ENCODE results near the gene TSPAN32.
"Not testable (repeated sequence)": the region's sequence is repeated elsewhere in the genome, so short reads cannot be mapped to it uniquely, and the experiment has no call there.

The TSPAN32 gene

DNA sequence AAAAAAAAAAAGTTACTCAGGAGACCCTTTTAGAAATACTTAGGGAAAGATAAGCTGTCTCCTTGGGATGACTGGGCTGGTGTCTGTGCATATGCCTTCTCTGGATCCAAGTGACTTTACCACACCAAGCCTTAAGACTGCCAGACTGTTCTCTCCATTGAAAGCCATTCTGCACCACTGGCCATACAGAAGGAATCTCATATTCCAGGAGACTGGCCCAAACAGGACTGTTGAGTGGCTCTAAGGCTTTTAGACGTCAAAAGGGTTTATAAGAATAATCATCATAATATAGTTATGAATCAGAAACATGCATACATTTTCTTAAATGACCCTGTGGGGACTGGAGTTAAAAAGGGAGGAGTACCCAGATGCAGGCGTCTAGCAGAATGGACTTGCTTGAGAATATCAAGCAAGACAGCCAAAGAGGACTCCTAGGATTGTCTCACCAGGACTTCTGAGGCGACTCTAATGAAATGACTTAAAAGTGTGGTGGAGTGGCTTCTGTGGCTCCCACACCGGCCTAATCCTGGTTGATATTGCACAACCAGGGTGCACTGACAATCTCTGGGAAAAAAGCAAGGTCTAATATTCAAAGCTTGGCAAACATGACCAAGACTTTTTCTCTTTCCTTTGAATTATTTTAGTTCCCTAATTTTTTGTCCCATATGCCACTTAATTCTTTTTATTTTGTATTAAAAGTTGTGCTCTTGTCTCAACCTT is 31.8 kb downstream of the TSPAN32 start:
- not testable (repeated sequence) for DNase-seq (ENCODE audit: low read depth in 2 of 2)

DNA sequence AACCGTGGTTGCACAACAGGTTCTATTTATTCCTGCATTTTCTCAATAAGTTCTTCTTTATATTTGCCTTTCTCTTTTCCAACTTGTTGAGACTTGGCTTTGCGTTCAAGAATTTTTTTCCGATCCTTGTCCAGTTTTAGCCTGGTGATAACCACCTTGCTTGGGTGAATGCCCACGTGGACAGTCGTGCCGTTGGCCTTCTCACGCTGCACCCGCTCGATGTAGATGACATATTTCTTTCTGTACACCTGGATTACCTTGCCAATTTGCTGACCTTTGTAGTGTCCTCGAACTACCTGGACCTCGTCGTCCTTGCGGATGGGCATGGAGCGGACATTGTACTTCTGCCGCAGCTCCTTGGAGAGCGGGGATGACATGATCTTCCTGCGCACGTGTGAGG is 33.5 kb downstream of the TSPAN32 start:
- not testable (repeated sequence) for DNase-seq (ENCODE audit: low read depth in 2 of 2)

DNA sequence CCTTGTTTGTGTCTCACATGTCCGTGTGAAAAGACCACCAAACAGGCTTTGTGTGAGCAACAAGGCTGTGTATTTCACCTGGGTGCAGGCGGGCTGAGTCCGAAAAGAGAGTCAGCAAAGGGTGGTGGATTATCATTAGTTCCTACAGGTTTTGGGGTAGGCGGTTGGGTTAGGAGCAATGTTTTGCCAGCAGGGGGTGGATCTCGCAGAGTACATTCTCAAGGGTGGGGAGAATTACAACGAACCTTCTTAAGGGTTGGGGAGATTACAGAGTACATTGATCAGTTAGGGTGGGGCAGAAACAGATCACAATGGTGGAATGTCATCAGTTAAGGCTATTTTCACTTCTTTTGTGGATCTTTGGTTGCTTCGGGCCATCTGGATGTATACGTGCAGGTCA is 36.9 kb downstream of the TSPAN32 start:
- DNase-seq (ENCODE audit: low read depth in 2 of 2) = not testable (repeated sequence)

DNA sequence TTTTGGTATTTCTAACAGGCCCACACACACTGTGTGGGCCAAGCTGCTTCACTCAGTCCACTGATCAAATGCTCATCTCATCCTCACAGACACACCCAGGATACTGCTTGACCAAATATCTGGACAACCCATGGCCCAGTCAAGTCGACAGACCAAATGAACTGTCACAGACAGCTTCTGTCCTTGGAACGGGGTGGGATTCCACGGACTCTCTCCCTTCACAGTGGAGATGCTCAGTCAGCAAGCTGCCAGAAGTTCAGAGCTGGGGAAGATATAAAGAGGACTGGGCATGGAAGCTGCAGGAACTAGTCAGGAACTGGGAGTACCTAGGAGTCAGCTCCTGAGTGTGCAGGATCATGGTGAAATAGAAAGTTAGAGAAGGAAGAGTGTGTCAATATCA is 40.7 kb downstream of the TSPAN32 start:
- DNase-seq (ENCODE audit: low read depth in 2 of 2) = no peak

DNA sequence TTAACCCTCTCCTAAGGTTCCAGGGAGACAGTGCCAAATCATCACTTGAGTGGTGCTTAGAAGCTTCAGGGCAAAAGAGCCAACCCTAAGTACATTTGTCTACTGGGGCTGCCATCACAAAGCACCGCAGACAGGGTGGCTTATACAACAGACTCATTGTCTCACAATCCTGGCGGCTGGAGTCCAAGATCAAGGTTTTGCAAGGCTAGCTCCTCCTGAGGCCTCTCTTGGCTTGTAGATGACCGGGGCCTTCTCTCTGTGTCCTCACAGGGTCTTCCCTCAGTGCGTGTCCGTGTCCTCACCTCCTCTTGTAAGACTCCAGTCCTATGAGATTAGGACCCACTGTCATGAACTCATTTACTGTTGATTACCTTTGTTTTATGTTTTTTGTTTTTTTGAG is 41.2 kb downstream of the TSPAN32 start:
- DNase-seq (ENCODE audit: low read depth in 2 of 2) = no peak

DNA sequence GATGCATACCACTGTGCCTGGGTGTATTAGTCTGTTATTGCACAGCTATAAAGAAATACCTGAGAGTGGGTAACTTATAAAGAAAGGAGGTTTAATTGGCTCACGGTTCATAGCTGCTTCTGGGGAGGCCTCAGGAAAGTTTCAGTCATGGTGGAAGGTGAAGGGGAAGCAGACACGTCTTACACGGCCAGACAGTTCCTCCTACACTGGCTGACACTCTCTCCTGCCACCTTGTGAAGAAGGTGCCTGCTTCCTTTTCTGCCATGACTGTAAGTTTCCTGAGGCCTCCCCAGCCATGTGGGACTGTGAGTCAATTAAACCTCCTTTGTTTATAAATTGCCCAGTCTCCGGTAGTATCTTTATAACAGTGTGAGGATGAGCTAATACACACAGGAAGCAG is 41.7 kb downstream of the TSPAN32 start:
- no peak for DNase-seq (ENCODE audit: low read depth in 2 of 2)

DNA sequence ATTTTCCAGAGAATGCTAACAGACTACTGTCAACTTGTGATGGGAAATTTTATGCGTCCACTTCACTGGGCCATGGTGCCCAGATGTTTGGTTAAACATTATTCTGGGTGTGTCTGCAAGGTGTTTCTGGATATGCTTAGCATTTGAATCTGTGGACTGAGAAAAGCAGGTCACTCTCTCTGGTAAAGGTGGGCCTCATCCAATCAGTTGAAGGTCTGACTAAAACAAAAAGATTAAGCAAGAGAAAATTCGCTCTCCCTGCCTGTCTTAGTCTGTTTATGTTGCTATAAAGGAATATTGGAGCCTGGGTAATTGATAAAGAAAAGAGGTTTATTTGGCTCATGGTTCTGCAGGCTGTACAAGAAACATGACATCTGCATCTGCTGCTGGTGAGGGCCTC is 43.2 kb downstream of the TSPAN32 start:
- DNase-seq (ENCODE audit: low read depth in 2 of 2) = no peak

DNA sequence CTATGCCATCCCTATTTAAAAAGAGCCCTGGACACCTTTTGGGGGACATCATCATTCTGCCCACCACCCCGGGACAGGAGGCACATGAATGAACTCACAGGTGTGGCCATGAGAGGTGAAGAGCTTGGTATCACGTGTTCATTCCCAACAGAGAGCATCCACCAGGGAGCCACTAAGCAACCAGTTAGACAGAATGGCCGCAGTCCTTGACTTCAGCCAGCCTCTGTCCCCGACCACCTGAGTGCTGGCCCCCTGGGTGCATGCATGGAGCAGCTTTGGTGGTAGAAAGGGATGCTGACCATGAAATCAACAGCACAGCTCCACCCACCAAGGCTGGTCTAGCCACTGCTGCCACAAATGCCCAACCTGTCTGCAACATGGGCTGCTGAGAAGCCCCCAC is 44.2 kb downstream of the TSPAN32 start:
- DNase-seq (ENCODE audit: low read depth in 2 of 2) = no peak

DNA sequence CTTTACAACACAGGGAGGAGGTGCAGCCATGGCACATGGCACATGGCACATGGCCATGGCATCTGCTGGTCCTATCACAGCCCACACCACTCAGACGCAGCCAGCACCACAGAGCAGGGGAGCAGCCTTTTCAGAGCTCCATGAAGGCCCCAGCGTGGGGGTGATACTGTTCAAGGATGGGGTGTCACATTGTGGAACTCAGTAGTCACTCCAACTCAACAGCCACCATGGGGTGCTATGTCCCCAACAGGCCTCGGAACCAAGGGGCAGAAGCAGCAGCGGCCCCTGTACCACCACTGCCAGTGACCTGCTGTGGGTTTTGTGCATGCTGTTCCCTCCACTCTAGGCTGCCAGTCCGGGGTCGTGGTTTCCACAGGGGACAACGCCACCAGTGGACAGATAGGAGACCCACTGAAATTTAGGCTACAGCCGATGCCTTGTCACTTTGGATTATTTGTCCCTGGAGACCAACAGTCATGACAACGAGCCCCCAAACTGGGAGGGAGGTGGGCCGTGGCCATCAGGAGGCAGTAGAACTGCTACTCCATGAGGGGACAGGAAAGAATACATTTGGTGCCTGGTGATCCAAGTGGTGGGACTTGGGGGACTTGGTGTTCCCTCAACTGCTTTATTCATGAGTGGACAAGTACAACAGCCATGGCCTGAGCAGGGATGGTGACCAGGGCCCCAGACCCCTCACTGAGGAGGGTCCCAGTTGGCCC is 44.9 kb downstream of the TSPAN32 start:
- DNase-seq (ENCODE audit: low read depth in 2 of 2) = no peak

DNA sequence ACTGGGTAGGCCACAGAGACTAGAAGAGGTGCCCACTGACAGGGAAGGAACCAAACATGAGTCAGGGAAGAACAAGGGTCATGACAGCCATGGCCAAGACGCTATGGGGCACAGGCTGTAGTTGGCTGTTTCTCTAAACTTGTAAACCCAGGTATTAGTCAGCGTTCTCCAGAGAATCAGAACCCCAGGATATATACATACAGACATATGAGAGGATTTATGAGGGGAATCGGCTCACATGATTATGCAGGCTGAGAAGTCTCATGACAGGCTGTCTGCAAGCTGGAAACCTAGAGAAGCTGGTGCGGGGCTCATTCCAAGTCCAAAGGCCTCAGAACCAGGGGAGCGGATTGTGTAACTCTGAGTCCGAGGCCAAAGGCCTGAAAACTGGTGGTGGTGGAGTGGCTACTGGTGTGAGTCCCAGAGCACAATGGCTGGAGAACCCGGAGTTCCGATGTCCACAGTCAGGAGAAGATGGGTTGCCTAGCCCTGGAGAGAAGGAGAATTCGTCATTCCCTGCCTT is 45.6 kb downstream of the TSPAN32 start:
- DNase-seq (ENCODE audit: low read depth in 2 of 2) = no peak

DNA sequence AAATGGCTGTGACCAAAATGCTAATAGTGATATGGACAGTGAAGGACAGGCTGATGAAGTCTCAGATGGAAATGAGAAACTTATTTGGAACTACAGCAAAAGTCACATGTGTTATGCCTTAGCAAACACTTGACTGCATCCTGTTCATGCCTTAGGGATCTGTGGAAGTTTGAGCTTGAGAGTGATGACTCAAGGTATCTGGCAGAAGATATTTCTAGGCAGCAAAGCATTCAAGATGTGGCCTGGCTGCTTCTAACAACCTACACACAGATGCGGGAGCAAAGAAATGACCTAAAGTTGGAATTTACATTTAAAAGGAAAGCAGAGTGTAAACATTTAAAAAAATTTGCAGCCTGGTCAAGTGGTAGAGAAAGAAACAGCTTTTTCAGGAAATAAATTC is 47.2 kb downstream of the TSPAN32 start:
- peak in 1 of 2 experiments; percentile 2 for DNase-seq (ENCODE audit: low read depth in 2 of 2)

DNA sequence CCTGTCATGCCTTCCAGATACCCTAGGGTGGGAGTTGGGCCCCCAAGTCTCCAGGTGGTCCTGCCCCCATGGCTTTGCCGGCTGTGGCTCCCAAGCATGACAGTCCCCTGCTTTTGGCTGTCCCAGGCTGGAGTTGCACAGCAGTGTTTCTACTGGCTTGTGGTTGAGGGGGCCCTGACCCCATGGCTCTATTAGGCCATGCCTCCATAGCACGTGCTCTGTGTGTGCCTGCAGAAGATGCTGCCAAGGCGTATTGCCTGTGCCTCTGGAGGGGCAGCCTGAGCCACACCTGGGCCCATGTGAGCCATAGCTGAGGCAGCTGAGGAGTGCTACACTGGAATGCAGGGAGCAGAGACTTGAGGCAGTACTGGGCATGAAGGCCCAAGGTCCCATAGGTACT is 49.9 kb downstream of the TSPAN32 start:
- no peak for DNase-seq (ENCODE audit: low read depth in 2 of 2)

DNA sequence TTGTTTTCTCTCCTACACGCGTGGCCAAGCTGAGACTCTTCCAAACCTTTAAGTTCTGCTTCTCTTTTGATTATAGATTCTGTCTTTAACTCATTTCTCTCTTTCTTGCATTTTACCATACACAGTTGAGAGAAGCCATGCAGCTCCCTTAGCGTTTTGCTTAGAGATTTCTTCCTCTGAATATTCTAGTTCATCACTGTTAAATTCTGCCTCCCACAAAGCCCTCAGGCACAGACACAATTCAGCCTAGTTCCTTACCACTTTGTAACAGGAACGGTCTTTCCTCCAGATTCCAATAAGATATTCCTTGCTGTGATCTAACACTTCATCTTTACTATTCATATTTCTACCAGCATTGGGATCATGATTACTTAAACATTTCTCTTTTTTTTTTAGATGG is 50.6 kb downstream of the TSPAN32 start:
- no peak for DNase-seq (ENCODE audit: low read depth in 2 of 2)

DNA sequence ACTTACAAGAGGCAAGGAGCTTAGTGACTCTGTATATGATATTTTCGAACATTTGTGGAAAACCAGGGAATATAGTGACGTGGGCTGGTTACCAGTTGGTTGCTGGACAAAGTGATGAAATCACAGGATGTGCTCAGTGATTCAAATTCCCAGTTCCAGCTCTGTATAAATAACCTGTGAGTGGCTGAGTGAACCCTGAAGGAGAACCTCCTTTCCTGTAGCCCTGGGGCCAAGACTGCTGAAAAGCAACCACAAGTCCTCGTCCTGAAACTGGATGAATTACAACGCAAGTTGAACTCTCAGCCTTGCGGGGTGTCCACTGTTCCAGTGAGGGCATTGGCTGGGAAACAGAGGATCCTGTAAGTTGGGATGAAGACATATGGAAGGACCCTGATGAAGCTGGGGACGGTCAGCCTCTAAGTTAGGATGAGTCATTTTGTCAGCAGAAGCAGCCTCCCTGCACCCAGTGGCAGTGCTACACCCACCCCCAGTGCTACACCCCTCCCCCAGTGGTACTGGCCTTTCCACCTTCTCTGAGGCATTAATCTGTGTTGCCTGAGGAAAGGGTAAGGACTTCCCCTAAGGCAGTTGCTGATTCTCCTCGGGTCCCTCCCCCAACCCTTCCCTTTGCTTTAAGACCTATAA is 53.3 kb downstream of the TSPAN32 start:
- no peak for DNase-seq (ENCODE audit: low read depth in 2 of 2)

DNA sequence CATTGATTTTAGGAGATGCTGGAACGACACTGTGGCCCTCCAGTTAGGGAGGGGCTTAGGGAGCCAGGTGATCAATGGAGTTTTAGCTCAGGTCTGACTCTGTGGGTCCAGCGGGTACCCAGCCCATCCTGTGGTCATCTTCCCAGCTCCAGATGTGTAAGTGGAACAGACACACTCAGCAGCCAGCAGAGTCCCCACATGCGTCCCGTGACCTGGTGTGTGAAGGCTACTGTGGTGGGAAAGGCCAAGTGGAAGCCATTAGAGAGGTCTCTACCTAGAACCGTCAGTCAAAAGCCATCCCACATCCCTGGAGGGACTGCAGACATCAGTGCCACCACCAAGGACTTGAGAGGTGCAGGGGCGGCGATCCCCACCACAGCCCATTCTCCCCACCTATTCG is 55.4 kb downstream of the TSPAN32 start:
- no peak for DNase-seq (ENCODE audit: low read depth in 2 of 2)

DNA sequence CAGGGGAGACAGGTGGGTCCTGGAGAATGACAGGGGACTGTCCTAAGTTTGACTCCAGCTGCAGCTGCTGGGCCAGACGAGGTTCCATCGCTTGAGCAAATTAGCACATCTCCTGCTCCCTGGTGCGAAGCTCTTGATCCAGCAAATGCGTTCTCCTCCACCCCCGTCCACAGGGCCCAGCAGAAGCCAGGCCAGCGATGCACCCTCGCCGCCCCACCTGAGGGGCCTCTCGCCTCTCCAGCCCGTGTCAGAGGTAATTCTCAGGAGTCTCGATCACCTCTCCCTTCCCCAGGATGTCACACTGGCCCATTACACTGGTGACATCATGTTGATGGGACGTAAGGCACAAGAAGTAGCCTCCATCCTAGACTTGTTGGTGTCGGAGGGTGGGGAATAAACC is 55.8 kb downstream of the TSPAN32 start:
- DNase-seq (ENCODE audit: low read depth in 2 of 2) = not testable (repeated sequence)

DNA sequence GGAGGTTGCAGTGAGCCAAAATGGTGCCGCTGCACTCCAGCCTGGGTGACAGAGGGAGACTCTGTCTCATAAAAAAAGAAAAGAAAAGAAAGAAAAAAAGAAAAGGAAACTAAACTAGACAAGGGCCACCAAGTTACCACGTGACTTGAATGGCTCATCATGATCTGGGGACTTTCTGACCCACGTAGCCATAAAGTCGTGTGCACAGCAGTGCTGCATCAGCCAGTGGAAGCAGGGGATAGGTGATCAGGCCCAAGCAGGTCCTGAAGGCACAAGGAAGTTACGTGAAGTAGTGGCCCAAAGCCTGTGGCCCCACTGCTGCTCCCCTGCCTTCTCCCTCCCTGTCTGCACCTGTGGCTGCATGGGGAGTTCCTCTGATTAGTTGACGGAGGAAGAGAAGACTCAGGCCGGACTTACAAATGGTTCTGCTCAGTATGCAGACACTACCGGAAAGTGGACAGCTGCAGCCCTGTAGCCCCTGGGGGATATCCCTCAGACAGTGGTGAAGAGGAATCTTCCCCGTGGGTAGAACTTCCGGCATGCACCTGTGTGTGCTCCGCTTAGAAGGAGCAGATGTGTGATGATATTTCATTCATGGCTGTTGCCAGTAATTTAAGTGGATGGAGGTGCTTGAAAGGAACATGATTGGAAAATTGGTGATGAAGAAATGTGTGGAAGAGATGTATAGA is 57.1 kb downstream of the TSPAN32 start:
- DNase-seq (ENCODE audit: low read depth in 2 of 2) = no peak

DNA sequence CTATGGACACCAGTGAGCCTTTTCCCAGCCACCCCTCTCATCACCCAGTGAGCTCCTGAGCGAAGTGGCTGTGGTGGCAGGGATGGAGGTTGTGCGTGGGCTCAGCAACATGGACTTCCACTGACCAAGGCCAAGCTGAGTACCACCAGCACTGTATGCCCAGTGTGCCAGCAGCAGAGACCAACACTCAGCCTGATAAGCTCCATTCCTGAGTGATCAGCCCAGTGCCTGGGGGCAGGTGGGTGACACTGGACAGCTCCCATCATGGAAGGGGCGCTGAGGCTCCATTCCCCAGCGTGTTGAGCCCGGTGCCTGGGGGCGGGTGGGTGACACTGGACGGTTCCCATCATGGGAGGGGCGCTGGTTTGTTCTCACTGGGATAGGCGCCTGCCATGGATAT is 57.7 kb downstream of the TSPAN32 start:
- no peak for DNase-seq (ENCODE audit: low read depth in 2 of 2)

DNA sequence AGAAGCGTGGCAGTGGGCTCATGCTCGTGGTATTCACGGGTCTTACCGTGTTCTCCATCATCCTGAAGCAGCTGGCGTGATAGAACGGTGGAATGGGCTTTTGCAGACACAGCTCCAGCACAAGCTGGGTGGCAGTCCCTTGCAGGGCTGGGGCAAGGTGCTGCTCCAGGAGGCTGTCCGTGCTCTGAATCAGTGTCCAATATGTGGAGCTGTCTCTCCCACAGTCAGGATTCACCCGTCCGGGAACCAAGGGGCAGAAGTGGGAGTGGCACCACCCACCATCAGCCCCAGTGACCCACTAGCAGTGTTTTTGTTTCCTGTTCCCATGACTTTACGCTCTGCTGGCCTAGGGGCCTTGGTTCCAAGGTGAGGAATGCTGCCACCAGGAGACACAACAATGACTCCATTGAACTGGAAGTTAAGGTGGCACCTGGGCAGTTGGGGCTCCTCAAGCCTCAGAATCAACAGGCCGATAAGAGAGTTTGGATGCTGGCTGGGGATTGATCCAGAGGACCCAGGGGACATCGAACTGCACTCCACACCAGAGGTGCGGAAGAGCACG is 58.3 kb downstream of the TSPAN32 start:
- DNase-seq (ENCODE audit: low read depth in 2 of 2) = no peak

DNA sequence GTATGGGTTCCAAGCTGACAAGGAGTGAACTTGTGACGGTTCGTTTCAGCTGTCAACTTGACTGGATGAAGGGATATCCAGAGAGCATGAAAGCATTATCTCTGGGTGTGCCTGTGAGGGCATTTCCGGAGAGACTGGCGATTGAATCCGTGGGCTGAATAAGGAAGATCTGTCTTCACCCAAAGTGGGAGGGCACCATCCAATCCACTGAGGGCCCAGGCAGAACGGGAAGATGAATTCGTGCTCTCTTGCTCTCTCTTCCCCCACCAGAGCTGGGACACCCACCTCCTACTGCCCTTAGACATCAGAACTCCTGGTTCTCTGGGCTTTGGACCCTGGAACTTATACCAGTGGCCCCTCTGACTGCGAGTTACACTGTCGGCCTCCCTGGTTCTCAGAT is 59.8 kb downstream of the TSPAN32 start:
- no peak for DNase-seq (ENCODE audit: low read depth in 2 of 2)

DNA sequence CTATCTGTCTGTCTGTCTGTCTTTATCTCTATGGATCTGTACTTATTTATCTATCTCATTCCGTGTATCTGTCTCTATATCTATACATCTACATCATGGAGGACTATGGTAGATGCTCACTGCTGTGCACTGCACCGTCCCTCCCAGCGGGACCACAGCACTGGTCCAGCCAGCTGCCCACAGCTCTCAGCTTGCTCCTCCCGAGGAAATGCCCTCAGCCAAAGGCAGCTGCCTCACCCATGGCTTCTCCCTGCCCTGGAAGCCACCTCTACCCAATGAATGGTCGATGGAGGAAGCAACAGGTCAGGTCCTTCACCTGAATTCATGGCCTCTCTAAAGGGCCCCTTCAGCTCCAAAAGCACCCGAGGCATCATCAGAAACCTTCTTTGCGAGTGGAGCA is 60.6 kb downstream of the TSPAN32 start:
- DNase-seq (ENCODE audit: low read depth in 2 of 2) = no peak

DNA sequence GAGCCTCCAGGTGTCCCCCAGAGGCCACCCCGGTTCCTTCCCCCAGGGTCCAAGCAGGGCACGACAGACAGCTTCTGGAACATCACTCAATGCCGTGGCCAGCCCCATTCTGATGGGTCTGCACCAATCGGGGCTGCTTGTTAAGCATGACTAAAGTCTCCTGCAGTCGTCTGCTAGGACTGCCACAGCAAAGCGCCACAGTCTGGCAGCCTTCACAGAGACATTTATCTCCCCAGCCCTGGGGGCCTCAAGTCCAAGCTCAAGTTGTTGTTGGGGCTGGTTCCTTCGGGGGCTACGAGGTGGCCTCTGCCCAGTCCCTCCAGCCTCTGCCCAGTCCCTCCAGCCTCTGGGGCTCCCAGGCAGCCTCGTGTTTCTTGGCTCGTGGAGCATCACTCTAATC is 61.3 kb downstream of the TSPAN32 start:
- DNase-seq (ENCODE audit: low read depth in 2 of 2) = no peak
